Measurements from ENCODE around the gene ANXA11.
"Not testable (repeated sequence)": the region's sequence is repeated elsewhere in the genome, so short reads cannot be mapped to it uniquely, and the experiment has no call there.

ANXA11 gene

DNA sequence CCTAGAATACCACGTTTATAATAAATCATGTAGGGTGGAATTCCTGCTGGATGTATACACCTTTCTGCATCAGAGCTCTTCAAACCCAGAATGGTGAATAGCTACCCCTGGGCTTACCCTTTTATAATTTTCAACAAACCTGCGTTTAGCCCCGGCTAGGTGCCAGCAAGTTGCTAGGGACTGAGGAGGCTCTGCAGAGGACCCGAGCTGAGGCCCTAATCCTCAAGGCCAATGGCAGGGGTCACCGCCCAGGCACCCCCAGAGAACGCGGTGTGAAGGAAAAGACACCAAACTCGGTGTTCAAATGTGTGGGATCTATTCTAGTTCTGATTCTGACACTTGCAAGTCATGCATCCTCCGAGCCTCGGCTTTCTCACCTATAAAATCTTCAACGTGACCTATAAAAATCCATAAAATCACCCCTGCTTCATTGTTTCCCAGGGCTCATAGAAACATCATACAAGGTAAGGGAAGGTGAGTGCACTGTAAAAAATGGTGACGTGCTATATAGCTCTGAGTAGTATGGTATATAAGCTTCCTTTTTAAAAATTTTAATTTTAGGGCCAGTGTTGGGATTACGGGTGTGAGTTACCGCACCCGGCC, 2.5 kb upstream of the ANXA11 start:
- DNase-seq = no peak

GRCh38 chr10:80206277-80206655, 929 bp upstream of the ANXA11 start:
- DNase-seq = no peak

DNA sequence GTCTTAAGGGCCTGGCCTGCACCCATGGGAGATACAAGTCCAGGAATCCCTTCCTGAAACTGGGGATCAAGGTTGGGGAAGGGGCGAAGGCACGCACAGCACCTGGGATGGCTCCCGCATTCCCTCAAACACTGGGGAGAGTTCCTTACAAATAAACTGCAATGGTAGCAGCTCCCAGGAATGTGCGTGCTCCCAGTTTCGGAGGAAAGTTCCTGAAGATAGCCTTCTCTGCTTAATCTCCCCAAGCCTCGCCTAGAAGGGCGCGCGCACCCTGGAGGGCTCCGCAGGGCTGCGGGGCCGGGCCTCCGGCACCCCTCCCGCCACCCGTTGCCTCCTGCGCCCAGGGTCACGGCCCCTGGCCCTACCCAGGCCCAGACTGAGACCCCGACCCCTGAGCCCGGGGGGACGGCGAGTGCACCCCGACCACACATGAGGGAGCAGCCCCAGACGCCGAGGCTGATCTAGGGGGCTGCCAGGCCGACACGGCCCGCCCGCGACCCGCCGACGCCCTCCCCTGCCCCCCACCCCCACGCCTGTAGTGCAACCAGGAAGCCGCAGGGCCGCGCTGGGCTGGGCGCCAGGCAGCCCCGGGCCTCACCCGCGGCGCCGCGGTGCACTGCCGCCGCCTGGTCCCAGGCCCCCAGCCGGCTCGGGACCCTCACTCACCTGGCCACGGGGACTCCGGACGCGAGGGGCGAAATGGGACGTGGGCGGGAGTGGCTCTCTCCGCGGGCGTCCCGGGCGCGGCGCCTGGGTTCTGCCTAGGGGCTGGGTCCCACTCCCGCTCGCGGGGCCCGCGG, 460 bp downstream of the ANXA11 start:
- peak; percentile 68 for DNase-seq

- DNase-seq = no peak
Observed at GRCh38 chr10:80203835-80204676, 1.3 kb downstream of the ANXA11 start.

GRCh38 chr10:80202934-80203834, 2.2 kb downstream of the ANXA11 start:
- peak; percentile 75 for DNase-seq

GRCh38 chr10:80202530-80202929, 2.8 kb downstream of the ANXA11 start:
- not testable (repeated sequence) for DNase-seq

GRCh38 chr10:80201608-80202141, 3.7 kb downstream of the ANXA11 start:
- DNase-seq = no peak

DNA sequence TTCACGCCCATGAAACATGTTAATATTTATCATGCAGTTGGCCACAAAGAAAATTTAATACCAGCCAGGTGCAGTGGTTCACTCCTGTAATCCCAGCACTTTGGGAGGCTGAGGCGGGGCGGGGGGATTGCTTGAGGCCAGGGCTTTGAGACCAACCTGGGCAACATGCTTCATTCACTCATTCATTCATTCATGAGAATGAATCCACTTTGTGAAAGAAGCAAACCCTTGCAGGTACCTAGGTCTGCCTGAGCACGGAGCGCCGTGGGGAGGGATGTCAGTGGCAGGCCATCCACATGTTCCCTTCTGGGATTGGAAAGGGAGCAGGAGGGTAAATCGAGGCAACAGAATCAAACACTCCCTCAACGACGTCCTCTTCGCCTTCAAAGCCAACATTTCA, 4.7 kb downstream of the ANXA11 start:
- DNase-seq = no peak

DNA sequence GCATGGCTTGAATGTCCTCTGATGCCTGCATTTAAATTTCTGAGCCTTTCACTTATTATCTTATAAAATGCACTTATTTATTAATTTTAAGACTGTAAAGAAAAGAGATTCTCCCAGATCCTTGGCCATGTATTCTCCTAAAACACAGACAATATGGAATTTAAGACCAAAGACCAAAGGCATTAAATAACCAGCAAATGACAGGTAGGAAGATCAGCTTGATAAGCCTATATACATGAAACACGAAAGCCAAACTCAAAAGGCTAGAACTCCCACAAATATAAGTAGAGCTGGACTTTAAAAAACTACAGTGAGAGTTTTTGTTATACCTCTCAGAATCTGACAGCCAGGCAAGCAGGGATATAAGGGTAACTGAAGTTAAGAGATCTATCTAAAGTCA, 5.1 kb downstream of the ANXA11 start:
- DNase-seq = no peak

- no peak for DNase-seq
Observed at GRCh38 chr10:80199828-80200227, 5.5 kb downstream of the ANXA11 start.

- DNase-seq = no peak
Observed at GRCh38 chr10:80197972-80198916, 7.1 kb downstream of the ANXA11 start.

DNA sequence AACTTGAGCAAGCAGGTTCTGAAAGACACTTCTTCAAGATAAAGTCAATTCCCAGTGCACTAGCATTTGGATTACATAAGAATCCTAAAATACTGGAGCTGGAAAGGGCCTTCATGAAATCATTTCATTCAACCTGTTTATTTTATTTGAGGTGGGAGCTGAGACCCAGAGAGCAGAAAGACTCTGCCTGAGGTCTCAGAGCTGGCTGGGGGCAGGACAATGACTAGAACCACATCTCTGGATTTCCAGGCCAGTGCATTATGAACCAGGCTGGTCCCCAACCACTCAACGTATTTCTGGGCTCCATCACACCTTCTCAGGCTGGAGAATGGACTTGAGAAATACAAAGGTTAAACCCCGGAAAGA, 8.4 kb downstream of the ANXA11 start:
- DNase-seq = no peak

DNA sequence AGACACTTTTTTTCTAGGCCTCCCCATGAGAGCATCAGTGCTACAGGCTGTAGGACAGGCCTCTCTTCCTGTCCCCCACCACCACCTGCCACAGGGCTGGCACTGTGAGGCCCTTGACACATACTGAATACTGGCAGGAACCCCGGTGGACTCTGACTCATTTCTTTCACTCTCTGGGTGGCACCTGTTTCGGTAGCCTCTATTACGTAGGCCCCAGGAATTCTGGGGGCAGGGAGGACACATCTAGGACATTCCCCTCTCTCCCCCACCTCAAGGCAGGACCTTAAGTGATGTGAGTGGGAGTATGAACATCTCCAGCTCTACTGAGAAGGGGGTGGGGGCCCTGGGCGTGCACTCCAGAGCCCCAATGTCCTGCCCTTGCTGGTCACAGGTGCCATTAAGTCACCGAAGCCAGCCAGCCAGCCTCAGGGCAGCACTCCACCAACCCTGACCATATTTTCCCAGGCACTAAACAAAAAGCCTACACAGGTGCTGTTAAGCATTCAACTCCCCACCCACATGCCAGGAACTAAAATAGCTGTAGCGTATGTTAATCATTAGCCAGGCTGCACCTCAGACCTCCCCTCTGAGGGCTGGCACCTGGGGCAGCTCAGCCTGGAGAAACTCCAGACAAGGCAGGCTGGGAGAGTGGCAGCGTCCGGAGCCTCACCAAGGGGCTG, 8.9 kb downstream of the ANXA11 start:
- no peak for DNase-seq

GRCh38 chr10:80195046-80195574, 10.2 kb downstream of the ANXA11 start:
- no peak for DNase-seq

DNA sequence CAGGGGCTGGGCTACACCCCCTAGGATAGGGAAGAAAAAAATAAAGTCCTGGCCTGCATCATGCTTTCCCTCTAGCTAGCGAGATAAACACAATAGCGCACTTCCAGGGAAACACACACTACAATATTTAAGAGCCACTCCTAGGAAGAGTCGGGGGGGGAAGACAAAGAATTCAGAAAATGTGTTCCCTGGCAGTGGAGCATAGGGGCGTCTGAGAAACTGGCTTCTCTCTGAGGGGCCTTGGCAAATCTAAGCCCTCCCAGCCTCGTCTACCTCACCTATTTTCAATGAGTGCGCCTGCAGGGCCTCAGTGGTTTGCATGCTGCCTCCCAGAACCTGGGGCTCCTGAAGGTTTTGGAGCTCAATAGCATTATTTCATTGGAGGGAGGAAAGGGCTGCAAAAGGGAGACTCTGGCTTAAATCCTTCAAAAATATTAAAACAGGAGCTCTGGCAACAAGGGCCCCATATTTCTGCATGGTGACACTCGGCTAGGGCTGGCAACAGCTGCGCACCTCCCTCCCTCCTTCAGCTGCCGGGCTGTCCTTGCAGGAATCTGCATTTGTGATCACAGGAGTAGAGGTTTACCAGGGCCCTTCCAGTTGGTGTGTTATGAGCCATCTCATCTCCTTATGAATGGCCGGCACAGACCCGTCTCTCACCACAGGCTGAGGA, 10.8 kb downstream of the ANXA11 start:
- no peak for DNase-seq

DNA sequence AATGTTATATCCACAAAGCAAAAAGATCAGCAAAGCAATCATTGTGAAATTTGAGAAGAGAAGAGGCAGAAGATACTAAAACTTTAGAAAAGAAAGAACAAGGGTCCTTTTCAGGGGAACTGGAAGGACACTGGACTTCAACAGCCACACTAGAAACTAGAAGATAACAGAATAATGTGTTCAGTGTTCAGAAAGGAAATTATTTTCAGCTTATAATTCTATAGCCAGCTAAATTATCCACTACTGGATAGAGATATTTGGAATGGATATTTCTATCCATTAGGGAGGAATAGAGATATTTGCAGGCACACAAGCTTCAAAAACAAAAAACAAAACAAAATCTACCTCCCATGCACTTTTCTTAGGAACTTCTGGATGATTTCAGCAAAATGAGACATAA, 12.8 kb downstream of the ANXA11 start:
- no peak for DNase-seq

DNA sequence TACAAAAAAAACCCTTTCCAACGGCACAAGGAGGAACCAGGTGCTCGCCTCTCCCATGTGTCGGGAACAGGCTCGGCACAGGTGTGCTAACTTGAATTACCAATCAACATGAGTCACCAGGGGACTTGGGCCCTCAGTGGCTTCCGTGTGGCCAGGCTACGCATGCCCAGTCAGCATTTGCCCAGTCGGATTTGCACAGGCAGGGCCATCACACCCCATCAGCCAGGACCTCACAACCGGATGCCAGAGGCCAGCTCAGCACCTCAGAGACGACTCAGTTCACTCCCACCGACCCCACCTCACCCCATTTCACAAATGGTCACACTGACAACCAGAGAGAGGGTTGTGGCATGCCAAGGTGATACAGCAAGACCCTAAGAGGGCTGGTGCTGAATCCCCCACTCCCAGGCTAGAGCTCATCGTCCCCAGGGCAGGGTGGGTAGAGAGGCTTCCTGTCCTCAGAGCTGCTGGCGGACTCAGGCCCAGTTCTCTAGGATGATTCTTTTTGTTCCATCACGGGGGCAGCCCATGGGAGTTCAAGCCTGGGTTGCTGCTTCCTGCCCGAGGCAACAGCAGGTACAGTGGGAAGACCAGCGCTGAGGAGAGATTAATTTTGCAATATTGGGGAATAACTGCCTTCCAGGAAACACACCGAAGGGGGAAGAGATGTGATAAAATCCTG, 13.6 kb downstream of the ANXA11 start:
- DNase-seq = no peak

DNA sequence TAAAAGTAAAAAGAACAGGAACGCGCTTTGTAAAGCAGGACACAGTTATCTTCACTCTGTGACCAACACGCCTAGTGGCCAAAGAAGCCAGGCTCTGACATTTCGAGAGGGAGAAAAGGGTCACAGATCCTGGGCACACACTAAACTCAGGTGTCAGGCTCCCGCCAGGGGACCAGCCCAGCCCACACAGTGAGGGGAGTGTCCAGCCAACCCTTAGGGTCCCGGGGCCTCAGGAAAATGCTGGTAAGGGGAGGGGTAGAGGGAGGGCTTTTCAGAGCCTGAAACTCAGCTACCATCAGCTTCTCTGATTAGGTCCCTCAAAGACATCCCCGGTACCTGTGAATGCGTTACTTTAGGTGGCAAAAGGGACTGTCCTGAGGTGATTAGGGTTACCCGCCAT, 16.6 kb downstream of the ANXA11 start:
- no peak for DNase-seq

All from left hindlimb (tissue), 1 donor.